ENCODE measurements around the gene STK32C.

Gene STK32C

DNA sequence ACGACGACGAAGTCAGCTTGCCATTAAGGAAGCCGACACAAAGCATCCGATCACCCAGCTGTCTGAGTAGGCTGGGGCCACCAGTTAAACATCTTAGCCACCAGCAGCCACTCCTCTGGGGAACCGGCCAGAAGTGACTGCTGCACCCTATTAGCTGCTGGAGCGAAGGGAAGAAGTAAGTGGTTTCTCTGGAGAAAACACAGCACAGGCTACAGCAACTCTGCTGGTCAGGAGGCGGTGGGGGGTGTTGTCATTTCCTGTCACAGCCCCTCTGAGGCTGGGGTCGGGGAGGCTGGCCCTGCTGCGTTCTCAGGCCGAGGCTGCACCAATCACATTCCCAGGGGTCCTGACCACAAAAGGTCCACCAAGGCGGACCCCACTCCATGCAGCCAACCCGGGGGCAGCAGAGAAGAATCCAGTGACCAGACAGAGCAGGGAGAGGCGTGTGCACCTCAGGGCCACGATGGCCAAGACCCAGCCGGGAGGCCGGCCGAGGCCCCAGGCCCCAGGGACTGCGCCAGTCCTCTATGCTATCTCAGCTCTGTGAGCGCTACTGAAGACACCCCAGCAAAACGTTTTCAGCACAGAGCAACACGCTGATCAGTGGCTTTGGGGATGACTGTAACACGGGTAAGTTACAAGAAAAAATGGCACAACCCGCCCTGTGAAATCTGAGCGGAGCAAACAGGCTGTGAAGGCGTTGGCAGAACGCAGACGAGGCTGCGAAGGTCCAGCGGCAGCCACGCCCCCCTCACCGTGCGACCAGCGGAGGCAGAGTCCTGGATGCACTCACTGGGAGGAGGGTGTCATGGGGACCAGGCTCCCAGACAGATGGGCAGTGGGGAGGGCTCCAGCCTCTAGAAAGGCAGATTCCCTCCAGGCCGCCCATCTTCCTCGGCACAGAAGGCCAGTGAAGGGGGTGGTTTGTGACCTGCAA, 24.8 kb downstream of the STK32C start:
- no peak for DNase-seq (ENCODE audit: insufficient read length, low spot score)
- FAIRE-seq = no peak
- TF ChIP-seq POLR2A (IDR thresholded peaks at IDR 0.05; ENCODE audit: low read depth, low read length) = no peak

DNA sequence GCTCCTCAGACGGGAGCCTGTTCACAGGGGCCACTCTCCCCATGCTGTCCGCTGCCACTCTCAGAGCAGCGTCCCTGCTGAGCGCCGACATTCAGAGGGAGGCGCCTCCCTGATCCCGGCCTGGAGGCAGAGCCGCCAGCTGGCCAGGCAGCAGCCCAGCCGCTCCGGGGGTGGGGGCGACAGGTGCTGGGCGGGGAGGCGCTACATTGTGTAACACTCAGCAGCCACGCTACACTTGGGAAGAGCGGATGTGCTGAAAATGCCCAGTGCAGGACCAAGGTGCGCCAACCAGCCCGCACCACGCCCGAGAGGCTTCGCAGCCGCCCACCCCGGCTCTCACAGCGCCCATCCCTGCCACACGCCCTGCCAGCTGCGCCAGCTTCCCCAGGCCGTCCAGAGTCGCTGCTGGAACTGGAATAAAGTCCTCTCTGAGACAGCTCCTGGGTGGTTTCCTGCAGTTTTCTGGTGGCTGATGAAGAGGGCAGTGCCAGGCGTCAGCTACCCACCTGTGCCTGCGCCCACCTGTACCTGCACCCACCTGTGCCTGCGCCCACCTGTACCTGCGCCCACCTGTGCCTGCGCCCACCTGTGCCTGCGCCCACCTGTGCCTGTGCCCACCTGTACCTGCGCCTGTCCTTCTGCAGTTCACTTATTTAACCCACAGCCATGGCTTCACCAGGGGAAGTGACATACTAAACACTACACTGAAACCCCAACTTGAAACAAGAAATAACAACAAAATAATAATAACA, 25.7 kb downstream of the STK32C start:
- DNase-seq (ENCODE audit: insufficient read length, low spot score) (no peak), FAIRE-seq (no peak)
- no peak for TF ChIP-seq POLR2A (IDR thresholded peaks at IDR 0.05; ENCODE audit: low read depth, low read length)

DNA sequence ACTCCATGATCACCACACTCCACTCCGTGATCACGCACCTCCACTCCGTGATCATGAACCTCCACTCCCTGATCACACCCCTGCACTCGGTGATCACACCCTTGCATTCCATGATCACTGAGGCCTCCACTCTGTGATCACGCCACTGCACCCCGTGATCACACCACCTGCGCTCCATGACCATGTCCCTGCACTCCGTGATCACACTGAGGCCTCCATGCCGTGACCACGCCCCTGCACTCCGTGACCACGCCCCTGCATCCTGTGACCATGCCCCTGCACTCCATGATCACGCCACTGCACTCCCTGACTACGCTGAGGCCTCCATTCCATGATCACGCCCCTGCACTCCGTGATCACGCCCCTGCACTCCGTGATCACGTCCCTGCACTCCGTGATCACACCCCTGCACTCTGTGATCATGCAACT, 27.1 kb downstream of the STK32C start:
- no peak for TF ChIP-seq POLR2A (IDR thresholded peaks at IDR 0.05; ENCODE audit: low read depth, low read length)
- no peak for FAIRE-seq

DNA sequence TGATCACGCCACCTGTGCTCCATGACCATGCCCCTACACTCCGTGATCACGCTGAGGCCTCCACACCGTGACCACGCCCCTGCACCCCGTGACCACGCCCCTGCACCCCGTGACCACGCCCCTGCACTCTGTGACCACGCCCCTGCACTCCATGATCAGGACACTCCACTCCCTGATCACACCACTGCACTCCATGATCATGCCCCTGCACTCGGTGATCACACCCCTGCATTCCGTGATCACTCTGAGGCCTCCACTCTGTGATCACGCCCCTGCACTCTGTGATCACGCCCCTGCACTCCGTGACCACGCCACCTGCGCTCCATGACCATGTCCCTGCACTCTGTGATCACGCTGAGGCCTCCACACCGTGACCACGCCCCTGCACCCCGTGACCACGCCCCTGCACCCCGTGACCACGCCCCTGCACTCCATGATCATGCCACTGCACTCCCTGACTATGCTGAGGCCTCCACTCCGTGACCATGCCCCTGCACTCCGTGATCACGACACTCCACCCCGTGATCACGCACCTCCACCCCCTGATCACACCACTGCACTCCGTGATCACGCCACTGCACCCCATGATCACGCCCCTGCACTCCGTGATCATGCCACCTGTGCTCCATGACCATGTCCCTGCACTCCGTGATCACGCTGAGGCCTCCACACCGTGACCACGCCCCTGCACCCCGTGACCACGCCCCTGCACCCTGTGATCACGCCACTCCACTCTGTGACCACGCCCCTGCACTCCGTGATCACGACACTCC, 27.7 kb downstream of the STK32C start:
- no peak for TF ChIP-seq POLR2A (IDR thresholded peaks at IDR 0.05; ENCODE audit: low read depth, low read length)
- FAIRE-seq (no peak), DNase-seq (ENCODE audit: insufficient read length, low spot score) (no peak)

More for the DNA sequence above, 27.1 kb downstream of the STK32C start:
- DNase-seq (ENCODE audit: insufficient read length, low spot score) = no peak

DNA sequence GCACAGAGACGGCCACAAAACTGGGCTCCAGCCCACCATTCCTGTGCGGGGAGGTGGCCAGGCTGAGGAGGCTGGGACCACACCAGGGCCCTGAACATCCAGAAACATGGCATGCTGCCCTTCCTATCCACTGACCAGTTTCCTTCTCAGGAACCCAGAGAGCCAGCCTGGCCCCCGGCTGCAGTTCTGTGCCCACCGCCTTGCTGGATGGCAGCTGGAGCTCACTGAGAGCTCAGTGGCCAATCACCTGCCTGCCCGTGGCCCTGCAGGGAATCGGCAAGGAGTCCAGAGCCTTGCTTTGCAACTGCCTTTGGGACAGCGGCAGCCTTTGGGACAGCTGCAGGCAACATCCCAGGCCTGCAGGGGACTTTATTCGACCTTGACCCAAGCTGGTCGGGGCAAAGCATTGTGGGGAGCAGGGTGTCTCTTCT, 30.4 kb downstream of the STK32C start:
- TF ChIP-seq POLR2A (IDR thresholded peaks at IDR 0.05; ENCODE audit: low read depth, low read length) = no peak
- no peak for FAIRE-seq
- DNase-seq (ENCODE audit: insufficient read length, low spot score) = no peak

DNA sequence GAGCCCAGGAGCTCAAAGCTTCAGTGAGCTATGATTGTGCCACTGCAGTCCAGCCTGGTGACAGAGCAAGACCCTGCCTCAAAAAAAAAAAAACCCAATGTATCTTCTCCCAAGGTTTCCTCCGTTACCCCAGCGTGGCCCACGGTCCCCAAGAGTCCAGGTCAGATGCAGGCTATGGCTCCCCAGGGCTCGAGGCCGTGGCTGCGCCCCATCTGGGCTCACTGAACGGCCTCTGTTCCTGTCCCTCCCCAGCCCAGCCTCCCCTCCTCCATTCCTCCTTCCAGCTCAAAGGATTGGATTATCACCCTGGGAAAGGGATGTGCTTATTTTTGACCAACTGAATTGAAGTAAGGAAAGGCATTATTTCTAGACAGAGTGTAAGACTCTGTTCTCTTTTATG, 31.0 kb downstream of the STK32C start:
- TF ChIP-seq POLR2A (IDR thresholded peaks at IDR 0.05; ENCODE audit: low read depth, low read length) = no peak
- DNase-seq (ENCODE audit: insufficient read length, low spot score) (no peak), FAIRE-seq (no peak)

DNA sequence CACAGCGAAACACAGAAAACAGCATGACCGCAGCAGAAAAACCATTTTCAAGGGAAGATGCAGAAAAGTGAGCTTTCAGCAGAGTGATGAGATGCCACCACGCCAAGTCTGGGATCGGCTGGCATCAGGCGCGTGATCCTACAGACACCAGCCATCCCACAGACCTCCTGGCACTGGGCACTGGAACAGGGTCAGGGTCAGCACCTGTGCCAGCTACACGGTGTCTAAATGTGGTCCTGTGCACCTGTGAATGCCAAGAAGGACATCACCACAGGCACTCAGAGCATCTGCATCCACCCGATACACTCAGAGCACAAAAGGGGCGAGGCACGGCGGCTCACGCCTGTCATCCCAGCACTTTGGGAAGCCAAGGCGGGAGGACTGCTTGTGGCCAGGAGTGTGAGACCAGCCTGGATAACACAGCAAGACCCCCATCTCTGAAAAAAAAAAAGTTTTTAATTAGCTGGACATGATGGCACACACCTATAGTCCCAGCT, 31.5 kb downstream of the STK32C start:
- DNase-seq (ENCODE audit: insufficient read length, low spot score) (no peak), FAIRE-seq (no peak)
- no peak for TF ChIP-seq POLR2A (IDR thresholded peaks at IDR 0.05; ENCODE audit: low read depth, low read length)

DNA sequence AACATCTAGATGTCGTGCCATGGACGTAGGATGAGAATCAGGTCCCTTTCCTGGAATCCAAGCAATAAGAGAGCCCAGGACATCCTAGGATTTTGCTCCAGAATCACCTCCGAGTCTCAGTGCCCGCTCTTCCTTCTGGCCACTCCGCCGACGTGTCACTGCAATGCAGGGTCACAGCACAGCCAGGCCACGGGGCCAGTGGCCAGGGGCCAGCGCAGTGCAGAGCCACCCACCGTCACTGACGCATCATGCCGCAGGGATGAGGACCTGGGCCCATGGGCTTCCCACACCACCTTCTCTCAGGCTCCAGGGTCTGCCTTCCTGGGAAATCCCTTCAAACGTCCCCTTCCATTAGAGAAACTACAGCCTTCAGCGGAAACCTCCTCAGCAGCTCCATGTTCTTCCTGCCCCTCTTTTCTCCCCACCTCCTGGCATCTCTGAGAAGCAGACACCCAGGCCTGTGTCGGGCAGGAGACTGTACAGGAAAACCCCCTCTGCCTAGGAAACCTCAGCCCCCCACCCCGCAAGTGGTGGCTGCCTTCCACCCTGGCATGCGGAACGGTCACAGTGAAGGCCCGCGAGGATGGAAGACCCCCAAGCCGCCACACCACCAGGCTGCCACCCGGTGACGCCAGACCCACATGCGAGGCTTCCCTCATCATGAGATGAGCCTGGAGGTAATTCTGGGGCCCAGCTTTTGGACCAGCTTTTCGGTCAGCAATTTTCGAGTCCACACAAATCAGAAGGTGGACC, 32.1 kb downstream of the STK32C start:
- TF ChIP-seq POLR2A (IDR thresholded peaks at IDR 0.05; ENCODE audit: low read depth, low read length) = no peak
- DNase-seq (ENCODE audit: insufficient read length, low spot score) = no peak

DNA sequence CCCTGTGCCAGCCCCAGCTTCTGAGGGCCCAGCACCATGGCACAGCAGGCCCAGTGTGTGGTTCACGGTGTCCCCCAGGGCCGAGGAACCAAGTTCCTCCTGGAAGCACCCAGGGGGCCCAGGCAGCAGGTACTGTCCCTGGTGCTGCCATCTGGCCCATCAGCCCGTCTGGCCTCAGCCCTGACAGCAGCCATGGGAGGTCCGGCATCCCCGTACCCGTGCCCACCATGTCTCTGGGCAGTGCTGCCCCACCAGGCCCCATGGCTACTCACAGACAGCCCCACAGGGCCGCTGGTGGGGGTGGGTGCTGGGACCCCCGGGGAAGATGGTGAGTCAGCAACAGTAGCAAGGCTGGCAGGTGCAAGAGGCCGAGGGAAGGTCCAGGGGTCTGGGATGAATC, 32.8 kb downstream of the STK32C start:
- no peak for FAIRE-seq
- DNase-seq (ENCODE audit: insufficient read length, low spot score) = no peak
- TF ChIP-seq POLR2A (IDR thresholded peaks at IDR 0.05; ENCODE audit: low read depth, low read length) = no peak

More for the DNA sequence above, 32.1 kb downstream of the STK32C start:
- no peak for FAIRE-seq

DNA sequence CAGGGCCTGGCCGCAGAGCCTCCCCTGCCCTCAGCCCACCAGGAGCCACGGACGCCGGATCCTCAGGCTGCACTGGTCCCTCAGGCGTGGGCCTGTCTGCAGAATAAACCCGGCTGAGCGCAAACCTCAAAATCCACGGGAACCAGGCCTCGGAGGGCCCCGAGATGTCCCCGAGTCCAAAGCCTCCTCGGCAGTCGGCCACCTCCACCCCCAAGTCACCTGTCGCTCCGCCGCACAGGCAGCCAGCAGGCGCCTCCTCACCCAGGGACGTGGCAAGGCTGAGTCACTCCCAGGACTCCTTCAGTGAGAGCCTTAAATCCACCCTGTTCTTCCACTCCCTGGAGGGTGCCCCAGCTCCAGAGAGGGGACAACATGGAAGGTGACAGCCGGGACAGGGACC, 33.2 kb downstream of the STK32C start:
- no peak for FAIRE-seq

DNA sequence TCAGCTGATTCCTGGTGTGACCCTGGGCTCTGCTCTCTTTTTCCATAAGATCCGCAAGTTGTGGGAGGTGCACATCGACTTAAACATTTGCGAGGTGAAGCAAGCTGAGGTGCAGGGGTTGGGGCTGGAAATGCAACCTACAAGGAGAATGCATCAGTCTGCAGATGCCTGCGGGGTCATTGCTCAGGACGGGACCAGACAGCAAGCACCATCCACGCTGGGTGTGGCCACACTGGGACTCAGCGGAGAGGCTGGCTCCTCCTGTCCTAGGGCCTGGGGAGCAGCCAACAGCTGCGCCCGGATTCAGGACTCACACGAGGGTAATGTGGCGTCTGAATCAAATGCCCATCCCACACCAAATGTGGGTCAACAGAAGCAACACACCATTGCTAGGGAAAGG, 33.8 kb downstream of the STK32C start:
- FAIRE-seq (no peak), DNase-seq (ENCODE audit: insufficient read length, low spot score) (no peak)
- TF ChIP-seq POLR2A (IDR thresholded peaks at IDR 0.05; ENCODE audit: low read depth, low read length) = no peak

More for the DNA sequence above, 33.2 kb downstream of the STK32C start:
- no peak for DNase-seq (ENCODE audit: insufficient read length, low spot score)
- TF ChIP-seq POLR2A (IDR thresholded peaks at IDR 0.05; ENCODE audit: low read depth, low read length) = no peak

DNA sequence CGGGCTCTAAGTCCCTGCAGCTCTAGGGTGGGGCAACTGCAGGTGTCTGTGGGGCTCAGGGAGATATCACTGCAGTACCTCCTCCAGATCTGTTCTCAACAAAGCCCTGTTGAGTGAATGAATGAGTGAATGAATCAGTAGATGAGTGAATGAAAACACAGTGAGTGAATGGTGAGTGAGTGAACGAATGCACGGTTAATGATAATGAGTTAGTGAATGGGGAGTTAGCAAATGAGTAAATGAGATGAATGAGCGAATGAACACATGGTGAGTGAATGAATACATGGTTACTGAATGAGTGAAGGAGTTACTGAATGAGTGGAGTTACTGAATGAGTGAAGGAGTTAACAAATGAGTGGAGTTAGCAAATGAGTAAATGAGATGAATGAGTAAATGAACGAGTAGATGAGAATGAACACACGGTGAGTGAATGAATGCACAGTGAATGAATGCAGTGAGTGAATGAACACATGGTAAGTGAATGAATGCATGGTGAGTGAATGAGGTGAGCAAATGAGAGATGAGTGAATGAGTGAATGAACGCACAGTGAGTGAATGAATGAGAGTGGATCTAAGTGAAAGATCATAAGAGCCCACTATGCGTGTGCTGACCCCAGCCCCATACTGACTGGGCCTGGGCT, 34.3 kb downstream of the STK32C start:
- DNase-seq (ENCODE audit: insufficient read length, low spot score) (no peak), FAIRE-seq (no peak)
- TF ChIP-seq POLR2A (IDR thresholded peaks at IDR 0.05; ENCODE audit: low read depth, low read length) = no peak
